ENCODE measurements around the gene ZBTB17.
"Not testable (repeated sequence)": the region's sequence is repeated elsewhere in the genome, so short reads cannot be mapped to it uniquely, and the experiment has no call there.

The ZBTB17 gene

DNA sequence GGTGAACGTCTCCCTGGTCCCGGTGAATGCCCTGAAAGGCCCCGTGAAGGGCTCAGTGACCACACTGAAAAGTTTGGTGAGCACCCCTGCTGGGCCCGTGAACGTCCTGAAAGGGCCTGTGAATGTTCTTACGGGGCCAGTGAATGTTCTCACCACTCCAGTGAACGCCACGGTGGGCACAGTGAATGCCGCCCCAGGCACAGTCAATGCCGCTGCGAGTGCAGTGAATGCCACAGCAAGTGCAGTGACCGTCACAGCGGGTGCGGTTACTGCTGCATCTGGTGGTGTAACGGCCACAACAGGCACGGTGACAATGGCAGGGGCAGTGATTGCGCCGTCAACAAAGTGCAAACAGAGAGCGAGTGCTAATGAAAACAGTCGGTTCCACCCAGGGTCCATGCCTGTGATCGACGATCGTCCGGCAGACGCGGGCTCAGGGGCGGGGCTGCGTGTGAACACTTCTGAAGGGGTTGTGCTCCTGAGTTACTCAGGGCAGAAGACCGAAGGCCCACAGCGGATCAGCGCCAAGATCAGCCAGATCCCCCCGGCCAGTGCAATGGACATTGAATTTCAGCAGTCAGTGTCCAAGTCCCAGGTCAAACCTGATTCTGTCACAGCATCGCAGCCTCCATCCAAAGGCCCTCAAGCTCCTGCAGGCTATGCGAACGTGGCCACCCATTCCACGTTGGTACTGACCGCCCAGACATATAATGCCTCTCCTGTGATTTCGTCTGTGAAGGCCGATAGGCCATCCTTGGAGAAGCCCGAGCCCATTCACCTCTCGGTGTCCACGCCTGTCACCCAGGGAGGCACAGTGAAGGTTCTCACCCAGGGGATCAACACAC, 41.5 kb downstream of the ZBTB17 start:
- no peak for DNase-seq (ENCODE audit: low read depth)

- no peak for DNase-seq (ENCODE audit: low read depth)
Measured at GRCh38 chr1:15933684-15934083, 42.2 kb downstream of the ZBTB17 start.

- no peak for DNase-seq (ENCODE audit: low read depth)
Measured at GRCh38 chr1:15932612-15933011, 43.3 kb downstream of the ZBTB17 start.

DNA sequence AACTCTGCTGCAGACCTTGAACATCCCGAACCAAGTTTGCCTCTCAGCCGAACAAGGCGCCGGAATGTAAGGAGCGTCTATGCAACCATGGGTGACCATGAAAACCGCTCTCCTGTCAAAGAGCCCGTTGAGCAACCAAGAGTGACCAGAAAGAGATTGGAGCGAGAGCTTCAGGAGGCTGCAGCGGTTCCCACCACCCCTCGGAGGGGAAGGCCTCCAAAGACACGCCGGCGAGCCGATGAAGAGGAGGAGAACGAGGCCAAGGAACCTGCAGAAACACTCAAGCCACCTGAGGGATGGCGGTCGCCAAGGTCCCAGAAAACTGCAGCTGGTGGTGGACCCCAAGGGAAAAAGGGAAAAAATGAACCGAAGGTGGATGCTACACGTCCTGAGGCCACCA, 44.0 kb downstream of the ZBTB17 start:
- DNase-seq (ENCODE audit: low read depth), result no peak

GRCh38 chr1:15931401-15931800, 44.5 kb downstream of the ZBTB17 start:
- DNase-seq (ENCODE audit: low read depth), result no peak

DNA sequence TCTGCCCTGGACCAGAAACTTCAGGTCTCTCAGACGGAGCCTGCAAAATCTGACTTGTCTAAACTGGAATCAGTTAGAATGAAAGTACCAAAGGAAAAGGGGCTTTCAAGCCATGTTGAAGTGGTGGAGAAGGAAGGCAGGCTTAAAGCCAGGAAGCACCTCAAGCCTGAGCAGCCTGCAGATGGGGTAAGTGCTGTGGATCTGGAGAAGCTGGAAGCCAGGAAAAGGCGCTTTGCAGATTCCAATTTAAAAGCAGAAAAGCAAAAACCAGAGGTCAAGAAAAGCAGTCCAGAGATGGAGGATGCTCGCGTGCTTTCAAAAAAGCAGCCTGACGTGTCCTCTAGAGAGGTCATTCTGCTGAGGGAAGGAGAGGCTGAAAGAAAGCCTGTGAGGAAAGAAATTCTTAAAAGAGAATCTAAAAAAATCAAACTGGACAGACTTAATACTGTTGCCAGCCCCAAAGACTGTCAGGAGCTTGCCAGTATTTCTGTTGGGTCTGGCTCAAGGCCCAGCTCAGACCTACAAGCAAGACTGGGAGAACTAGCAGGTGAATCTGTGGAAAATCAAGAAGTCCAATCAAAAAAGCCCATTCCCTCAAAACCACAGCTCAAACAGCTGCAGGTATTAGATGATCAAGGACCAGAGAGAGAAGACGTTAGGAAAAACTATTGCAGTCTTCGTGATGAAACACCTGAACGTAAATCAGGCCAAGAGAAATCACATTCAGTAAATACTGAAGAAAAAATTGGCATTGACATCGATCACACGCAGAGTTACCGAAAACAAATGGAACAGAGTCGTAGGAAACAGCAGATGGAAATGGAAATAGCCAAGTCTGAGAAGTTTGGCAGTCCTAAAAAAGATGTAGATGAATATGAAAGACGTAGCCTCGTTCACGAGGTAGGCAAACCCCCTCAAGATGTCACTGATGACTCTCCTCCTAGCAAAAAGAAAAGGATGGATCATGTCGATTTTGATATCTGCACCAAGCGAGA, 46.6 kb downstream of the ZBTB17 start:
- DNase-seq (ENCODE audit: low read depth), result no peak

DNA sequence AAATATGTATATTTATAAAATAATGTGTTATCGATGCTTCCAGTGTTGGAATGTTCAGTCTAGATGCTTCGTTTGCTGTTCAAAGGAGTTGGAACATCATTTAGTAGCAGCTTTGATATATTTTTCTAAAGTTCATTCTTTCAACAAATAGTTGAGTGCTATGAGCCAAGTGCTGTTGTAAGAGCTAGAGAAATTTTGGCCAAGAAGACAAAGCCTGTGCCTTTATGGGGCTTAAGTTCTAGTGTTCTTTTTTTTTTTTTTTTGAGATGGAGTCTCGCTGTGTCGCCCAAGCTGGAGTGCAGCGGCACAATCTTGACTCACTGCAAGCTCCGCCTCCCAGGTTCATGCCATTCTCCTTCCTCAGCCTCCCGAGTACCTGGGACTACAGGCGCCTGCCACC, 49.5 kb downstream of the ZBTB17 start:
- DNase-seq (ENCODE audit: low read depth), result not testable (repeated sequence)

DNA sequence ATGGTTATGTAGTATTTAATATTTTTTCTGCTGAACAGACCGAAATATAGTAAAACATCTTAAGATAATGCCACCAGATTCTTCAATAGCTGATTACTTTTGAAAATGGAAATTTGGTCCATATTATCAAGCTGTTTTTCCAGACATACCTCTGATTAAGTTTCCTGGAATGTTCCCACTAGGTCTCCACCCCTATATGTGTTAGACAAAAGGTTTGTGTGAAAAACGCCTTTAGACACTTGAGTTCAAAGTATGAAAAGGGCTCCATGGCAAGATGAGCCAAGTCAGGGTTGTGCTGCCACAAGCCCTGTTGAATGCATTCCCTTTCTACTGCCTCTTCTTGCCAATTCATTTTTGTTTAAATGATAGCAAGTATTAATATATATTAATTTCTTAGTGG, 52.7 kb downstream of the ZBTB17 start:
- no peak for DNase-seq (ENCODE audit: low read depth)

DNA sequence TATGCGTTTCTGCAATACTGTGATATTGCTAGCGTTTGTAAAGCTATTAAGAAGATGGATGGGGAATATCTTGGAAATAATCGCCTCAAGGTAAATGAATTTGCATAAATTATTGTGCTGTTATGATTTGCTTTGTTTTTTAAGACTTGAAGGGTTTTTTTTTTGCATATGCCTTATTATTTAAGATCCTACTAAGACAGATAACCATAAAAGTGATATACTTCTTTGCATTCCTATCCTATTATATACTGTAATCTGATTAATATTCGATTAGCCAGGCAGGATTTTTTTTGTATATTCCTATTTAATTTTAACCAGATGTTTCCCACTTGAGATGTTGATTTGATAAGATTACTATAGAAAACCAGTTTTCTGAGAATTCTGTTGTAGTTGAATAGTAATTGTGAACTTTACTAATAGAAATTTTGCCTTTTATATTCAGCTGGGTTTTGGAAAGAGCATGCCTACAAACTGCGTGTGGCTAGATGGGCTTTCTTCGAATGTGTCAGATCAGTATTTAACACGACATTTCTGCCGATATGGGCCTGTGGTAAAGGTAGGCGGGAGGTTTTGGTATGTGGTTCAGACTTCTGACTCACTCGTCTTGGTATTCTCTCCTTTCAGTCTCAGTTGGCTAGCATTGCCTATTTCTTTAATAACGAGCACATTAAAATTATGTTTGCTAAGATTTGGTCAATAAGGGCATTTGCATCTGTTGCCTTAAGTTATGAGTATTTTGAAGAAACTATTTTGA, 56.8 kb downstream of the ZBTB17 start:
- no peak for DNase-seq (ENCODE audit: low read depth)

GRCh38 chr1:15916916-15917315, 59.0 kb downstream of the ZBTB17 start:
- DNase-seq (ENCODE audit: low read depth), result no peak

DNA sequence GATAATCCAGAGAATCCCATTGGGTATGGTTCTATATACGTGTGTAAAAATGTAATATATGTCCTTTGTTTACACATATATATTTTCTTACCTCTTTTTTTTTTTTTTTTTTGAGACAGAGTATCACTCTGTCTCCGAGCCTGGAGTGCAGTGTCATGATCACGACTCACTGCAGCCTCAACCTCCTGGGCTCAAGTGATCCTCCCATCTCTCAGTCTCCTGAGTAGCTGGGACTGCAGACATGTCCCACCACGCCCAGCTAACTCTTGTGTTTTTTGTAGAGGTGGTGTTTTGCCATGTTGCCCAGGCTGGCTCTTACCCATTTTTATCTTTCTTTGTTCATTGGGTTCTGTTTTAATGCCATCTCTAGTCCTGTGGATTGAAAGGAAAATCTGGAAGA, 59.5 kb downstream of the ZBTB17 start:
- DNase-seq (ENCODE audit: low read depth), result no peak

DNA sequence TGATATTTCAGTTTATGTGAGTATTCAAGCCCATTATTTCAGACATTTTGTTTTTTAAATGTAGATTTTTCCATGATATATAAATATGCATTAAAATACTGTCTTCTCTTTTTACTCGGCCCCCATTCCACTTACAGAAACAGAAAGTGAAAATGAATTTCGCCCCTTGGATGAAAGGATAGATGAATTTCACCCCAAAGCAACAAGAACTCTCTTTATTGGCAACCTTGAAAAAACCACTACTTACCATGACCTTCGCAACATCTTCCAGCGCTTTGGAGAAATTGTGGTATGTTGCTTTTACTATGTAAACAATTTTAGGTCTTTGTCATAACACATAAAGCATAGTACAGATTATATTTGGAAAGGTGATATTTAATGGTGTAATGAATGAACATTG, 59.9 kb downstream of the ZBTB17 start:
- DNase-seq (ENCODE audit: low read depth), result no peak

DNA sequence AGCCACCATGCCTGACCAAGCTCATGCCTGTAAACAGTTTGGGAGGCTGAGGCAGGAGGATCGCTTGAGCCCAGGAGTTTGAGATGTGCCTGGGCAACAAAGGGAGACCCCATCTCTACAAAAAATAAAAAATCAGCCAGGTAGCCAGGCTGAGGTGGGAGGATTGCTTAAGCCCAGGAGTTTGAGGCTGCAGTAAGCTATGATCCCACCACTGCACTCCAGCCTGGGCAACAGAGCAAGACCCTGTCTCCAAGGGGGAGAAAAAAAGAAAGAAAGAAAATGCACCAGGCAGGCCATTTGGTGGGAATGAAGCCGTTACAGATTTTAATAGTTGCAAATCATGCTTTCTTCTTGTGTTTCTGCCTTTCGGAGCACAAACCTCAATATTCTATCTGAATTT, 62.3 kb downstream of the ZBTB17 start:
- DNase-seq (ENCODE audit: low read depth), result not testable (repeated sequence)

DNA sequence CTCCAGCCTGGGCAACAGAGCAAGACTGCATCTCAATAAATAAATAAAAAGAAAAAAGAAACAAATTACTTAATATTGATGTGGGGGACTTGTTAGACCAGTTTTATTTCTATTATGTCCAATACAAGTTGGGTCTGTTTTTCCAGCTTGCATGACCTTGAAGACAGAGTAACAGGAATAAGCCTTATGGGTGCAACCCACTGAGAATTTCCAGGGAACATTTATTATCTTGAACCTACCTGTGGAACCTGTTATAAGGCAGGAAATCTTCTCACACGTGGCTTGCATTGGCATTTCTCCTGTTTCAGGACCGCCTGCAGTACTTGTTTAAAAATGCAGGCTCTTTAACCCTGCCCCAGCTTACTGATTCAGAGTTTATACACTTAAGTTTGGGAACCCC, 64.0 kb downstream of the ZBTB17 start:
- no peak for DNase-seq (ENCODE audit: low read depth)

- no peak for DNase-seq (ENCODE audit: low read depth)
Measured at GRCh38 chr1:15911141-15911540, 64.8 kb downstream of the ZBTB17 start.

DNA sequence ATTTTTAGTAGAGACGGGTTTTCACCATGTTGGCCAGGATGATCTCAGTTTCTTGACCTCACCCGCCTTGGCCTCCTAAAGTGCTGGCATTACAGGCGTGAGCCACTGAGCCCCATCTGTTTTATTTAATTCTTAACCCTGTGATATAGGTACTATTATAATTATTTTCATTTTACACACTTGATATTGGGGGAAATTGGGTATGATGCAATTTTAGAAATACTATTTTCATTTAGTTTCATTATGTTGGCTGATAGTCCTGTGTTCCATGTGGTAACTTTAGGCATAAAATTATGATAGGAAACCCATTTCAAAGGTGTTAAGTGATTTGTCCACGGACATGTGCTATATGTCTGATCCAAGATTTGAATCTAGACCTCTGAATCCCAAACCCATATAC, 67.3 kb downstream of the ZBTB17 start:
- no peak for DNase-seq (ENCODE audit: low read depth)

DNA sequence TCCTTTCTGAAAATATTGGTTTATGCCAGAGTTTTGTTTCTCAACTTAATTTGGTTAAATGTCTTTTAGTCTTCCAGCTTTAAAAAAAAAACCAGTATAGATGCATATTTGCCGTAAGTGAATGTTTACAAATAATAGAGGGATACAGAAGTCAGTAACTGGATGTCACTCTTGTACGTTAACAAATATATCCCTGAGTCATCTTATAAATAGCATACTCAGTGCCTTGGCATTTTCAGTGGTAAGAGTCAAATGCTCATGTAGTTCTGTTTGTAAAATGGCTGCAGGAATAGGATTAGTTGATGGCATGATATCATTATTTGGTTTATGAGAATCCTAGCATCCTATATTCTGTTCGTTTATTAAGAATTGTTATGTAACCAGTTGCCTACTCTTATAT, 73.0 kb downstream of the ZBTB17 start:
- no peak for DNase-seq (ENCODE audit: low read depth)

DNA sequence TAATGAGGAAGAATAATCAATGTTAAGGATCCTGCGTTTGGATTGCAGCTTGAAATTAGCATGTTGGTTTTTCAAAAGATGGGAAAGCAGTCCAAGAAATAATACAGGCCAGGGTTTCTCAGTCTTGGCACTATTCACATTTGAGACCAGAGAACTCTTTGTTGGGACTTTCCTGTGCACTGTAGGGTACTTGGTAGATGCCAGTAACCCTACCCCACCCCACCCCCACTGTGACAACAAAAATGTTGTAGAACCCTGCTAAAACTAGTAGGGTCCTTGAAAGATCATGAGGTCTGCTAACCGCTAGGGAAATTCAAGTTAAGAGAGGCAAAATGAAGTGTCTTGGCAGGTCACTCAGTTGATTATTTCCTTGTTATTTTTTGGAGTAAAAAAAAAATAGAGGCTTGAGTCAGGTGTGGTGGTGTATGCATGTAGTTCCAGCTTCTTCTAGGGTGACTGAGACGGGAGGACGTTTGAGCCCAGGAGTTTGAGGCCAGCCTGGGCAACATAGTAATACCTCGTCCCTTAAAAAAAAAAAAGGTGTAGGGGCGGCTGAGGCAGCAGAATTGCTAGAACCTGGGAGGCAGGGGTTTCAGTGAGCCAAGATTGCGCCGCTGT, 75.1 kb downstream of the ZBTB17 start:
- no peak for DNase-seq (ENCODE audit: low read depth)

GRCh38 chr1:15899266-15899665, 76.6 kb downstream of the ZBTB17 start:
- DNase-seq (ENCODE audit: low read depth), result no peak

DNA sequence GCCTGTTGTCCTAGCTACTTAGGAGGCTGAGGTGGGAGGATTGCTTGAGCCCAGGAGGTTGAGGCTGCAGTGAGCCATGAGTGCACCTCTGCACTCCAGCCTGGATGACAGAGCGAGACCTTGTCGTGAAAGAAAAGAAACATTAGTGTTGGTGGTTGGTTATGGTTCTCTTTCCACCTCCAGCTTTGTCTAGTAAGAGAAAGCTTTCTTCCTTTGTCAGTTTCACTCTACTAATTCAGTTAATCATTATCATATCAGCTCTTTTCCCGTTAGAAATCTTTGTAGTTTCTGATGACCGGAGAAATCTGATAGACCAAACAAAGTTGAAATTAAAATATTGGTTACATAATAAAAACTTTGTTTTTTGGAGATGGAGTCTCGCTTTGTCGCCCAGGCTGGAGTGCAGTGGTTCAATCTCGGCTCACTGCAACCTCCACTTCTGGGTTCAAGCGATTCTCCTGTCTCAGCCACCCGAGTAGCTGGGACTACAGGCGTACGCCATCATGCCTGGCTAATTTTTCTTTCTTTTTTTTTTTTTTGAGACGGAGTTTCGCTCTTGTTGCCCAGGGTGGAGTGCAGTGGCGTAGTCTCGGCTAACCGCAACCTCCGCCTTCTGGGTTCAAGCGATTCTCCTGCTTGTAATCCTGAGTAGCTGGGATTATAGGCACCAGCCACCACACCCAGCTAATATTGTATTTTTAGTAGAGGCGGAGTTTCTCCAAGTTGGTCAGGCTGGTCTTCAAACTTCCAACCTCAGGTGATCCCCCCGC, 78.9 kb downstream of the ZBTB17 start:
- not testable (repeated sequence) for DNase-seq (ENCODE audit: low read depth)

GRCh38 chr1:15895233-15895632, 80.7 kb downstream of the ZBTB17 start:
- no peak for DNase-seq (ENCODE audit: low read depth)

All from activated T-helper 1 cell treated with Interleukin-2 at 50 U/mL for 16 hours (primary cell).